BE2C (cell line): Measurements from ENCODE around the gene EFNA5.
A peak's percentile ranks its signal among the peaks of the same experiment; 100 is the strongest.
"Not testable (repeated sequence)": the region's sequence is repeated elsewhere in the genome, so short reads cannot be mapped to it uniquely, and the experiment has no call there.

Source experiments
- DNase-seq: peaks from one replicate; pipeline ENCODE4 v3.0.0-alpha.2; 2020
- H3K27me3 ChIP-seq: fragments of 250-450 bp; sonication (Bioruptor Pico); 2 replicates; pipeline ENCODE4 v1.5.1; 2020; ENCODE audit warnings: mild to moderate bottlenecking
- H3K36me3 ChIP-seq: fragments of 250-450 bp; sonication (Bioruptor Pico); 2 replicates; pipeline ENCODE4 v1.5.1; 2020; ENCODE audit warnings: mild to moderate bottlenecking
- H3K4me1 ChIP-seq: fragments of 250-450 bp; sonication (Bioruptor Pico); 2 replicates; pipeline ENCODE4 v1.5.1; 2020
- H3K4me3 ChIP-seq: 2 replicates; pipeline ENCODE4 v1.5.1; 2011; ENCODE audit warnings: low read depth, low read length
- H3K9me3 ChIP-seq: fragments of 250-450 bp; sonication (Bioruptor Pico); 2 replicates; pipeline ENCODE4 v1.5.1; 2020
- TF ChIP-seq, protein P1 (sequence below): IDR thresholded peaks from 2 replicates; pipeline ENCODE4 v1.5.1; 2012; ENCODE audit warnings: mild to moderate bottlenecking, low read depth, low read length

EFNA5 gene

GRCh38 chr5:107352576-107352975 lies 318.2 kb downstream of the EFNA5 start:
- Histone ChIP-seq H3K36me3 (no peaks in the 10 kb centered on the region), H3K27me3 (no peaks in the 10 kb centered on the region), H3K9me3 (no peaks in the 10 kb centered on the region), H3K4me3 (no peak overlapping the region), H3K4me1 (no peaks in the 10 kb centered on the region)
- DNase-seq = no peak
- TF ChIP-seq, protein P1, sequence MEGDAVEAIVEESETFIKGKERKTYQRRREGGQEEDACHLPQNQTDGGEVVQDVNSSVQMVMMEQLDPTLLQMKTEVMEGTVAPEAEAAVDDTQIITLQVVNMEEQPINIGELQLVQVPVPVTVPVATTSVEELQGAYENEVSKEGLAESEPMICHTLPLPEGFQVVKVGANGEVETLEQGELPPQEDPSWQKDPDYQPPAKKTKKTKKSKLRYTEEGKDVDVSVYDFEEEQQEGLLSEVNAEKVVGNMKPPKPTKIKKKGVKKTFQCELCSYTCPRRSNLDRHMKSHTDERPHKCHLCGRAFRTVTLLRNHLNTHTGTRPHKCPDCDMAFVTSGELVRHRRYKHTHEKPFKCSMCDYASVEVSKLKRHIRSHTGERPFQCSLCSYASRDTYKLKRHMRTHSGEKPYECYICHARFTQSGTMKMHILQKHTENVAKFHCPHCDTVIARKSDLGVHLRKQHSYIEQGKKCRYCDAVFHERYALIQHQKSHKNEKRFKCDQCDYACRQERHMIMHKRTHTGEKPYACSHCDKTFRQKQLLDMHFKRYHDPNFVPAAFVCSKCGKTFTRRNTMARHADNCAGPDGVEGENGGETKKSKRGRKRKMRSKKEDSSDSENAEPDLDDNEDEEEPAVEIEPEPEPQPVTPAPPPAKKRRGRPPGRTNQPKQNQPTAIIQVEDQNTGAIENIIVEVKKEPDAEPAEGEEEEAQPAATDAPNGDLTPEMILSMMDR = peak; percentile 17; the same call in 1 of the 2 replicates

DNA sequence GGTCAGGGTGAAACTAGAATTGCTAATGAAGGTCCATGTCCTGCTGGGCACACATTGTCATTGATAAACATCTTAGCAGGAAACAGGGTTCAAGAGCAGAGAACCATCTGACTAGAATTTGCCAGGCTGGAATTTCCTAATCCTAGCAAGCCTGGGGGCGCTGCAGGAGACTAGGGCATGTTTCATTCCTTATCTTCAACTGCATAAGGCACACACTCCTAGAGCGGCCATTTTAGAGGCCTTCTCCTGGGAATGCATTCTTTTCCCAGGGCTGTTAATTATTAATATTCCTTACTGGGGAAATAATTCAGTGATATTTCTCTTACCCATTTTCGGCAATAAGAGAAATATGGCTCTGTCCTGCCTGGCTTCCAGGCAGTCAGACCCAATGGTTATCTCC lies 324.2 kb downstream of the EFNA5 start:
- H3K36me3 ChIP-seq, DNase-seq, H3K9me3 ChIP-seq, H3K4me3 ChIP-seq, H3K27me3 ChIP-seq, H3K4me1 ChIP-seq: not testable (repeated sequence)

- Histone ChIP-seq H3K4me3 (no peak overlapping the region), H3K9me3 (no peaks in the 10 kb centered on the region), H3K27me3 (no peaks in the 10 kb centered on the region), H3K36me3 (no peaks in the 10 kb centered on the region), H3K4me1 (no peaks in the 10 kb centered on the region)
- DNase-seq = no peak
- TF ChIP-seq, protein P1 = no peak
These were observed 328.4 kb downstream of the EFNA5 start for GRCh38 chr5:107342371-107342770.

GRCh38 chr5:107341376-107342084 lies 329.2 kb downstream of the EFNA5 start:
- DNase-seq = no peak
- H3K36me3 ChIP-seq = no peaks in the 10 kb centered on the region
- no peaks in the 10 kb centered on the region for H3K27me3 ChIP-seq
- TF ChIP-seq, protein P1 = no peak
- no peak overlapping the region for H3K4me3 ChIP-seq
- no peaks in the 10 kb centered on the region for H3K9me3 ChIP-seq
- no peaks in the 10 kb centered on the region for H3K4me1 ChIP-seq

GRCh38 chr5:107340631-107341030 lies 330.1 kb downstream of the EFNA5 start:
- Histone ChIP-seq H3K9me3 (no peaks in the 10 kb centered on the region), H3K27me3 (no peaks in the 10 kb centered on the region), H3K36me3 (no peaks in the 10 kb centered on the region), H3K4me1 (no peaks in the 10 kb centered on the region), H3K4me3 (no peak overlapping the region)
- no peak for DNase-seq
- TF ChIP-seq, protein P1 = no peak

GRCh38 chr5:107338335-107338734 lies 332.4 kb downstream of the EFNA5 start:
- Histone ChIP-seq H3K4me1 (no peaks in the 10 kb centered on the region), H3K9me3 (no peaks in the 10 kb centered on the region), H3K36me3 (no peaks in the 10 kb centered on the region), H3K27me3 (no peaks in the 10 kb centered on the region), H3K4me3 (no peak overlapping the region)
- TF ChIP-seq, protein P1 = no peak
- no peak for DNase-seq

DNA sequence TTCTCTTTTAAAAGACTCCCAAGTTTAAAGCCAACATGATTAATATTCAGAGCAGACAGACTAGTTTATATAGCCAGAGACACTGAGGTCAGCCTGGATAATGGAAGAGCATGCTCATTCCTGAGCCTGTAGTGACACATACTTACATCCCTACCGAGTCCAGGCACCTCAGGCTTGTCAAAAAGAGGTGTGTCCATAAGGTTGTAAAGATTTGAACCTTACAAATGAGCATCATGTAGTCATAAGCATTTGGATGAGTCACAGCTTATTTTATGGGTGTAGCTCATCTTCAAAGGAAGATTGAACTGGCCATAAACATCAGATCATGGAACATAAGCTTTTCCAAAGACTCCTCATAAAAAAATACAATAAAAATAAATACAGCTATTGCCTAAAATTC lies 333.5 kb downstream of the EFNA5 start:
- no peak for DNase-seq
- TF ChIP-seq, protein P1 = no peak
- Histone ChIP-seq H3K4me1 (no peaks in the 10 kb centered on the region), H3K9me3 (no peaks in the 10 kb centered on the region), H3K36me3 (no peaks in the 10 kb centered on the region), H3K4me3 (no peak overlapping the region), H3K27me3 (no peaks in the 10 kb centered on the region)
